ENCODE results near the gene NELFA. TPM values are rescaled to one million over a fixed set of nuclear protein-coding genes. Genes with fewer than 3 reads are reported as not detected.

The NELFA gene
- total RNA-seq, 4 donors from 2014 or later: 23.2 to 41.5 (median 35.5) TPM

- H3K9me3 ChIP-seq: no peaks in the 10 kb centered on the region
- DNase-seq (ENCODE audit: low spot score in 2 of 2): peak in 1 of 2 donors; percentile 67
- 84% methylated on average over 10 of the region's 18 CpGs for WGBS
- no peak overlapping the region for H3K4me3 ChIP-seq
- no peaks in the 10 kb centered on the region for H3K36me3 ChIP-seq
- H3K4me1 ChIP-seq: peaks cover 33% of the 10 kb centered on the region
- H3K27ac ChIP-seq: no peak overlapping the region
- no peak for TF ChIP-seq POLR2A (IDR thresholded peaks at IDR 0.05)
- H3K27me3 ChIP-seq: peaks cover 85% of the 10 kb centered on the region
Observed at GRCh38 chr4:2043396-2044118, 34.8 kb upstream of the NELFA start.

DNA sequence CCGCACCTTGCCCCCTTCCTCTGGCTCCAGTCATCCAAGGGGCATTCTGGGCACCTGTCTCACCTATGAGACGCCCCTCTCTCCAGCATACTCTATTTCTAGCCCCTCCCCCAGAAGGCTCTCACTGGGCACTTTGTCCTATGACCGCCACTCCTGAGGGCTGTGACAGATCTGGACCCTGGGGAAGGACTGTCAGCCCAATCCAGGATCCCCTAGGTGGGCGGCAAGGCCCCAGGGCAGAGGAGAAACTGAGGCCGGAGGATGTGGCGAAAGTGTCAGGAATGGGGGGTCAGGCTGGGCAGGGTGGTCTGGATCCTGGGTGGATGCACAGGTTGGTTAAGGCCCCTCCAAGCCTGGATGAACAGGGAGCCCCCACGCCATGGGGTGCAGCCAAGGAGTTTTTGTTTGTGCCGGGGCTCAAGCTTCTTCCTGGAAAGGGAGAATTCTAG lies 34.2 kb upstream of the NELFA start:
- 73% methylated on average over 7 of the region's 8 CpGs for WGBS

DNA sequence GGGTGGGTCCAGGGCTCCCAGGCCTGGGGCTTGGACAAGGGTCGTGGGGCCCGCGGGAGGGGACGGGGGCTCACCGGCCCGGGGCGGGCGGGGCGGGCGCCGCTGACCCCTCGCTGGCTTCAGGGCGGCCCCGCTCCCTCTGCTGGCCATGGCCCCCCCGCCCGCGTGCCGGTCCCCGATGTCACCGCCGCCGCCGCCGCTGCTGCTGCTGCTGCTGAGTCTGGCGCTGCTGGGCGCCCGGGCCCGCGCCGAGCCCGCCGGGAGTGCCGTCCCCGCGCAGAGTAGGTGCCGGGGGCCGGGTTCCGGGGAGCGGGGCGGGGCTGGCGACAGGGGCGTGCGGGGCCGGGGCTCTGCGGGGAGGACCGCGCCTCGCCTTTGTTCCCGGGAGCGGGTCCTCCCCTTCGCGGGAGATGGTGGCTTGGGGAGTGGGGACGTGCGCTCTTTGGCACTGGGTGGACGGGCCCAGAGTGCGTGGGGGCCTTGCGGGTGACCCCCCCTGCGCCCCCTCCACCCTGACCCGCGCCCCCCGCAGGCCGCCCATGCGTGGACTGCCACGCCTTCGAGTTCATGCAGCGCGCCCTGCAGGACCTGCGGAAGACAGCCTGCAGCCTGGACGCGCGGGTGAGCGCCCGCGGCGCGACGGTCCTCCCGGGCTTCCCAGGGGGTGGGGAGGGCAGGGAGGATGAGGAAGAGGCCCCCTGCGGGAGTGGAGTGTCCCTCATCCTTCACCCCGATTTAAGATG lies 33.6 kb upstream of the NELFA start:
- H3K4me3 ChIP-seq: peak overlapping the region; percentile 63
- no peaks in the 10 kb centered on the region for H3K36me3 ChIP-seq
- 4% methylated on average over 17 of the region's 80 CpGs for WGBS
- DNase-seq (ENCODE audit: low spot score in 2 of 2): peak; percentile 52 to 67
- TF ChIP-seq POLR2A (IDR thresholded peaks at IDR 0.05) (no peak), EP300 (IDR thresholded peaks at IDR 0.05) (no peak), CTCF (IDR thresholded peaks at IDR 0.05) (no peak), POLR2AphosphoS5 (IDR thresholded peaks at IDR 0.05) (no peak)
- peaks cover 33% of the 10 kb centered on the region for H3K4me1 ChIP-seq
- H3K27me3 ChIP-seq: peaks cover 75% of the 10 kb centered on the region
- H3K27ac ChIP-seq: no peak overlapping the region
- no peaks in the 10 kb centered on the region for H3K9me3 ChIP-seq

More for the DNA sequence above, 34.2 kb upstream of the NELFA start:
- Histone ChIP-seq H3K27ac (no peak overlapping the region), H3K36me3 (no peaks in the 10 kb centered on the region), H3K27me3 (peaks cover 81% of the 10 kb centered on the region), H3K4me1 (peaks cover 33% of the 10 kb centered on the region), H3K4me3 (peak overlapping the region; percentile 63), H3K9me3 (no peaks in the 10 kb centered on the region)
- TF ChIP-seq POLR2AphosphoS5 (IDR thresholded peaks at IDR 0.05) (no peak), POLR2A (IDR thresholded peaks at IDR 0.05) (no peak), EP300 (IDR thresholded peaks at IDR 0.05) (no peak), CTCF (IDR thresholded peaks at IDR 0.05) (no peak)
- DNase-seq (ENCODE audit: low spot score in 2 of 2): peak in 1 of 2 donors; percentile 67

GRCh38 chr4:2041239-2042130 lies 32.7 kb upstream of the NELFA start:
- TF ChIP-seq EP300 (IDR thresholded peaks at IDR 0.05) (no peak), POLR2A (IDR thresholded peaks at IDR 0.05) (no peak), CTCF (IDR thresholded peaks at IDR 0.05) (no peak), POLR2AphosphoS5 (IDR thresholded peaks at IDR 0.05) (no peak)
- no peak overlapping the region for H3K27ac ChIP-seq
- no CpG with 5 or more reads among the region's 94 CpGs for WGBS

GRCh38 chr4:2040391-2041238 lies 31.8 kb upstream of the NELFA start:
- Histone ChIP-seq H3K4me1 (peaks cover 26% of the 10 kb centered on the region), H3K4me3 (peak overlapping the region; percentile 63), H3K27ac (no peak overlapping the region), H3K27me3 (peaks cover 66% of the 10 kb centered on the region), H3K9me3 (no peaks in the 10 kb centered on the region), H3K36me3 (no peaks in the 10 kb centered on the region)
- TF ChIP-seq POLR2AphosphoS5 (IDR thresholded peaks at IDR 0.05) (no peak), EP300 (IDR thresholded peaks at IDR 0.05) (no peak), CTCF (IDR thresholded peaks at IDR 0.05) (no peak), POLR2A (IDR thresholded peaks at IDR 0.05) (no peak)
- 4% methylated on average over 25 of the region's 91 CpGs for WGBS
- peak; percentile 53 to 63 for DNase-seq (ENCODE audit: low spot score in 2 of 2)

More at GRCh38 chr4:2041239-2042130, 32.7 kb upstream of the NELFA start:
- no peaks in the 10 kb centered on the region for H3K9me3 ChIP-seq
- H3K4me3 ChIP-seq: peak overlapping the region; percentile 63
- peak; percentile 79 to 86 for DNase-seq (ENCODE audit: low spot score in 2 of 2)
- peaks cover 26% of the 10 kb centered on the region for H3K4me1 ChIP-seq
- H3K27me3 ChIP-seq: peaks cover 69% of the 10 kb centered on the region
- no peaks in the 10 kb centered on the region for H3K36me3 ChIP-seq
